ENCODE data around the gene OAS3.
"Not testable (repeated sequence)": the region's sequence is repeated elsewhere in the genome, so short reads cannot be mapped to it uniquely, and the experiment has no call there.

Gene OAS3

DNA sequence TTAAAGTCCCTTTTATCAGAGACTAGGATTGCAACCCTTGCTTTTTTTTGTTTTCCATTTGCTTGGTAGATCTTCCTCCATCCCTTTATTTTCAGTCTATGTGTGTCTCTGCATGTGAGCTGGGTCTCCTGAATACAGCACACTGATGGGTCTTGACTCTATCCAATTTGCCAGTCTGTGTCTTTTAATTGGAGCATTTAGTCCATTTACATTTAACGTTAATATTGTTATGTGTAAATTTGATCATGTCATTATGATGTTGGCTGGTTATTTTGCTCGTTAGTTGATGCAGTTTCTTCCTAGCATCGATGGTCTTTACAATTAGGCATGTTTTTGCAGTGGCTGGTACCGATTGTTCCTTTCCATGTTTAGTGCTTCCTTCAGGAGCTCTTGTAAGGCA, 18.9 kb downstream of the OAS3 start:
- DNase-seq (ENCODE audit: low spot score) = not testable (repeated sequence)

- no peak for DNase-seq (ENCODE audit: low spot score)
These were observed 22.8 kb downstream of the OAS3 start for GRCh38 chr12:112961074-112961473.

DNA sequence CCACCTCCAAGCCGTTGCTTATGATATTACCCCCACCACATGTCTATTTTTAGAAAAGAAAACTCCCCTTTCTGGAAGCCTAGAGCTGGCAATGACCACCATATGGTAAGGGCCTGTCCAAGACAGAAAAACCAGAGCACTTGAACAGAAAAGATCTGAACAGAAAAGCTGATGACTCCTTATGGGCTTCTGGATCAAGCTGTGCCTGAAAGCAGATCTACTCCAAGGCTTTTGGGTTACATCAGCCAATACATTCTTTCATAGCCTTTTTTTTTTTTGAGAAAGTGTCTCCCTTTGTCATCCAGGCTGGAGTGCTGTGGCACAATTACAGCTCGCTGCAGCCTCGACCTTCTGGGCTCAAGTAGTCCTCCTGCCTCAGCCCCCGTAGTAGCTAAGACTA, 23.3 kb downstream of the OAS3 start:
- no peak for DNase-seq (ENCODE audit: low spot score)

GRCh38 chr12:112962561-112962960, 24.3 kb downstream of the OAS3 start:
- DNase-seq (ENCODE audit: low spot score) = no peak

GRCh38 chr12:112963227-112963861, 25.1 kb downstream of the OAS3 start:
- peak; percentile 7 for DNase-seq (ENCODE audit: low spot score)

DNA sequence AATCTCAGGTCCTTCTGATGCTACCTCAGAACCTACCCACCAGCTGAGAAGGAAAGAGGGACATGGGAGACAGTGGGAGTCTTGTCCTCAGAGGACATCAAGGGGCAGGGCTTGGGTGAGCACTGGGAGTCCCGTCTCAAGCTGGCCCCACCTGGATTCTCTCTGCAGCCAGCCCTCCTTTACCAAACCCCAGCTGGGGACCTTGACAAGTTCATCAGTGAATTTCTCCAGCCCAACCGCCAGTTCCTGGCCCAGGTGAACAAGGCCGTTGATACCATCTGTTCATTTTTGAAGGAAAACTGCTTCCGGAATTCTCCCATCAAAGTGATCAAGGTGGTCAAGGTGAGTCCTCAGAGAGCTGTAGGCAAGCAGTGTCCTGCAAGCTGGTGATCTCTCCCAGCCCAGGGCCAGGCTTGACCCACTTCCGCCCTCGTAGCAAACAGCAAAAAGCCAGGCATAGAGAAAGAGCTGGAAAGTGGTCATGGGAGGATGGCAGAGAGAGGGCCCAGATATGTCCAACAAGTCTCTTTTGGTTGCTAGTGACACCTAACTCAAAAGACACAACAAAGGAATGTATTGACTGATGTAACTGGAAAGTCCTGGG, 25.9 kb downstream of the OAS3 start:
- DNase-seq (ENCODE audit: low spot score) = no peak

DNA sequence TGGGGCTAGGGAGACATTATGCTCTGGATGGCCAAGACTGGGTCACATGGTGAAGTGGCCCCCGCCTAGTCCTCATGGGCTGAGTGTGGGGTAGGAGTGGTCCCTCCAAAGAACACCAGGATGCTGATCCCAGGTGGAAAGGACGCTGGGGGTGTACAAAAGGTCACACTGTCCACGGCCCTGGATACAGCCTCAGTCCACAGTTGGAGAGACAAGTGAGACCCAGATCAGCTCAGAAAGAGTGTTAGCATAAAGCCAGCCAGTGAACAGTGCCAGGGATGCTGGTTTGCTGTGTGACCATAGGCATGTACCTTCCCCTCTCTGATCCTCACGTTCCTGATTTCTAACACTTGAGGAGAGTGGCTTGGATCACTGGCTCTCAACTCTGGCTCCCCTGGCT, 26.6 kb downstream of the OAS3 start:
- DNase-seq (ENCODE audit: low spot score) = no peak

GRCh38 chr12:112965643-112966042, 27.4 kb downstream of the OAS3 start:
- DNase-seq (ENCODE audit: low spot score) = no peak

DNA sequence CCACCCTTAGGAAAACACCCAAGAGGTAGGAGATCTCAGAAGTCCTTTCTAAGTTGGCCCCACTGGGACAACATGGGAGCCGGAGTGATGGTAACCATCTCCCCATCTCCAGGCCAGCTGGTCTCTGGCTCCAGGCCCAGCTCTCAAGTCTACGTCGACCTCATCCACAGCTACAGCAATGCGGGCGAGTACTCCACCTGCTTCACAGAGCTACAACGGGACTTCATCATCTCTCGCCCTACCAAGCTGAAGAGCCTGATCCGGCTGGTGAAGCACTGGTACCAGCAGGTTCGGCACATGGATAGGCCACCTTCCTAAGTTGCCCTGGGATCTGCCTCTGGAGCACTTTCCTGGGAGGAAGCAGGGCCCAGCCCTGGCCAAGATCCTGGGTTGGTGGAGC, 29.0 kb downstream of the OAS3 start:
- no peak for DNase-seq (ENCODE audit: low spot score)

- DNase-seq (ENCODE audit: low spot score) = no peak
These were observed 29.6 kb downstream of the OAS3 start for GRCh38 chr12:112967858-112968257.

DNA sequence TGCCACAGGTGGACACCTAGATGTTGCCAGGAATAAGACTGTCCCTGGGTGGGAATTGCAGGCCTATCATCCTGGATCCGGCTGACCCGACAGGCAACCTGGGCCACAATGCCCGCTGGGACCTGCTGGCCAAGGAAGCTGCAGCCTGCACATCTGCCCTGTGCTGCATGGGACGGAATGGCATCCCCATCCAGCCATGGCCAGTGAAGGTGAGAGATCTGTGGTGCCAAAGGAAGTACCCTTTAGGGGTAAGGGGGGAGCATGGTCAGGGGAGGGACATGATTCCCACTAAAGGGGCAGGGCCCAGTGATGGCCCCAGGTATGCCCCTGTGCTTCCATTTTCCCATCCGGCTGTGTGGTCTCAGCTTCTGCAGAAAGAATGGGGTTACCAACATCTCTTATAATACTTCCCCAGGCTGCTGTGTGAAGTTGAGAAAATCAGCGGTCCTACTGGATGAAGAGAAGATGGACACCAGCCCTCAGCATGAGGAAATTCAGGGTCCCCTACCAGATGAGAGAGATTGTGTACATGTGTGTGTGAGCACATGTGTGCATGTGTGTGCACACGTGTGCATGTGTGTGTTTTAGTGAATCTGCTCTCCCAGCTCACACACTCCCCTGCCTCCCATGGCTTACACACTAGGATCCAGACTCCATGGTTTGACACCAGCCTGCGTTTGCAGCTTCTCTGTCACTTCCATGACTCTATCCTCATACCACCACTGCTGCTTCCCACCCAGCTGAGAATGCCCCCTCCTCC, 31.5 kb downstream of the OAS3 start:
- no peak for DNase-seq (ENCODE audit: low spot score)

DNA sequence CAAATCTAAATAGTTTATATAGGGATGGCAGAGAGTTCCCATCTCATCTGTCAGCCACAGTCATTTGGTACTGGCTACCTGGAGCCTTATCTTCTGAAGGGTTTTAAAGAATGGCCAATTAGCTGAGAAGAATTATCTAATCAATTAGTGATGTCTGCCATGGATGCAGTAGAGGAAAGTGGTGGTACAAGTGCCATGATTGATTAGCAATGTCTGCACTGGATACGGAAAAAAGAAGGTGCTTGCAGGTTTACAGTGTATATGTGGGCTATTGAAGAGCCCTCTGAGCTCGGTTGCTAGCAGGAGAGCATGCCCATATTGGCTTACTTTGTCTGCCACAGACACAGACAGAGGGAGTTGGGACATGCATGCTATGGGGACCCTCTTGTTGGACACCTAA, 32.1 kb downstream of the OAS3 start:
- DNase-seq (ENCODE audit: low spot score) = no peak

GRCh38 chr12:112971248-112971647, 33.0 kb downstream of the OAS3 start:
- DNase-seq (ENCODE audit: low spot score) = no peak

DNA sequence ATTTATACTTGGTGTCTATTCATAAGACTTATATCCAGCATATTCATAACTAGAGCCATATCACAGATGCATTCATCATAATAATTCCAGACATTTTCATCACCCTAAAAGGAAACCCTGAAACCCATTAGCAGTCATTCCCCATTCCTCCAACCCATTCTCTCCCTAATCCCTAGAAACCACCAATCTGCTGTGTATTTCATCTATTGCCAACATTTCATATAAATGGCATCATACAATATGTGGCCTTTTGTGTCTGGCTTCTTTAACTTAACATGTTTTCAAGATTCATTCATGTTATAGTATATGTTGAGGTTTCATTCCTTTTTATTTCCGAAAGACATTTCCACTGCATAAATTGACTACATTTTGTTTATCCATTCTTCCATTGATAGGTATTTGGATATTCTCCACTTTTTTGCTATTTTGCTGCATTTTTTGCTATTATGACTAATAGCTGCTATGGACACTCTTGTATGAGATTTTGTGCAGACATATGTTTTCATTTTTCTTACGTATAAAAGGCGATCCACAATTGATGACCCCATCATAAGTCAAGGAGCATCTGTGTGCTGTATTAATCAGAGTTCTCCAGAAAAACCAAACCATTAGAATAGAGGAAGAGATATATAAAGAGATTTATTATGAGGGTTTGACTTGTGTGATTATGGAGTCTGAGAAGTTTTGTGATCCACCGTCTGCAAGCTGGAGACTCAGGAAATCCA, 34.9 kb downstream of the OAS3 start:
- no peak for DNase-seq (ENCODE audit: low spot score)

GRCh38 chr12:112973818-112974231, 35.6 kb downstream of the OAS3 start:
- DNase-seq (ENCODE audit: low spot score) = no peak

- no peak for DNase-seq (ENCODE audit: low spot score)
These were observed 36.6 kb downstream of the OAS3 start for GRCh38 chr12:112974904-112975303.

DNA sequence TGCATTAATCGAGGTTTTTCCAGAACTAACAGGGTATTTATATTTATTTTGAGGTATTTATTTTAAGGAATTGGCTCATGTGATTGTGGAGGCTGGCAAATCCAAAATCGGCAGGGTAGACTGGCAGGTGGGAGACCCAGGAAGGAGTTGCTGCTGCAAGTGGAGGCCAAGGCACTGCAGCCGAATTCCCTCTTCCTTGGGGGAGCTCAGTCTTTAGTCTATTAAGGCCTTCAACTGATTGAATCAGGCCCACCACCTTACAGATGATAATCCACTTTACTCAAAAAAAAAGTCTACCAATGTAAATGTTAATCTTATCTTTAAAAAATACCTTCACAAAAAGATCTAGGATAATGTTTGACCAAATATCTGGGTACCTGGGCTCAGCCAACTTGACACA, 38.9 kb downstream of the OAS3 start:
- DNase-seq (ENCODE audit: low spot score) = no peak

DNA sequence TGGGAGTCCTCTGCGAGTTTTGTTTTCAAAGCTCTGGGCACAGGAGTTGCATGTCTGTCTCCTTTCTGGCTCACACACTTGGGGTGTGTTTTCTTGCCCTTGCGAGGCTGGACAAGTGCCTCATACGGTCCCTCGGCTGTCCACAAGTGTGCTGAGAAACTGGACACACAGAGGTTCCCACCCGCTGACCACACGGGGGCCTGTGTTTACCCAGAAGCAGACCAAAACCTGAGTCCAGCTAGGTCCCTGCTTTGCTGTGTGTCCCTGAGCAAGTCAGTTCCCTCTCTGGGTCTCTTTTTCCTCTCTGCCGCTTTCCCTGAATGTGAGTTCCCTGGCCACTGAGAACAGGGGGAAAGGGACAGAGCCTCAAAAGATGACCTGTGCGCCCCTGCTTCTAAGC, 39.4 kb downstream of the OAS3 start:
- no peak for DNase-seq (ENCODE audit: low spot score)

DNA sequence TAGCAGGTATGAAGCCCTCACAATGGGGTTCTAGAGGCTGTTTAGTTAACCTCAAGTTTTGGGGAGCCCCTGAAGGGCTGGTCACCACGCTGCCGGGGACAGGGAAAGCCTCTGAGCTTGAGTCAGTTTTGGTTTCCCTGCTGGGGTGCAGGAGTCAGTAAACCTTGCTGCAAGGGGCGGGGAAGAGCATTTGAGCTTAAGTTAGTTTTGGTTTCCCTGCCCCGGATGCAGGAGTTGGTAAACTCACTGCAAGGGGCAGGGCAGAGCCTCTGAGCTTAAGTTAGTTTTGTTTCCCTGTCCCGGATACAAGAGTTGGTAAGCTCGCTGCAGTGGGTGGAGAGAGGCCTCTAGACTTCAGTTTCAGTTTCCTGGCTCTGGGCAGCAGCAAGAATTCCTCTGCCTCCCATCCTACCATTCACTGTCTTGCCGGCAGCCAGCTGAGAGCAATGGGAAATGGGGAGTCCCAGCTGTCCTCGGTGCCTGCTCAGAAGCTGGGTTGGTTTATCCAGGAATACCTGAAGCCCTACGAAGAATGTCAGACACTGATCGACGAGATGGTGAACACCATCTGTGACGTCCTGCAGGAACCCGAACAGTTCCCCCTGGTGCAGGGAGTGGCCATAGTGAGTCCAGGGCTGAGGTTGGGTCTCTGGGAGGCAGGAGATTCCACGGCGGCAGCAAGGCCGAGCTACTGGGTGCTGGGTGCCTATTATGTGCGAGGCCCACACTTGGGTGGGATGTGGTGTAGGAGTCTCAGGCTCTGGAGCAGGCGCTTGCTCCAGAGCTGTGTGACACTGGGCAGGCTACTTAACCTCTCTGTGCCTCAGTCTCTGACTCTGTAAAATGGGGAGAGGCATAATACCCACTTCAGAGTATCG, 40.1 kb downstream of the OAS3 start, which contains the start of gene OAS2:
TSS of gene OAS2 (plus strand) at position 357 of the 878 bp plus-strand sequence. CDS start at position 447, 90 bp downstream.
- peak; percentile 42 for DNase-seq (ENCODE audit: low spot score)

DNA sequence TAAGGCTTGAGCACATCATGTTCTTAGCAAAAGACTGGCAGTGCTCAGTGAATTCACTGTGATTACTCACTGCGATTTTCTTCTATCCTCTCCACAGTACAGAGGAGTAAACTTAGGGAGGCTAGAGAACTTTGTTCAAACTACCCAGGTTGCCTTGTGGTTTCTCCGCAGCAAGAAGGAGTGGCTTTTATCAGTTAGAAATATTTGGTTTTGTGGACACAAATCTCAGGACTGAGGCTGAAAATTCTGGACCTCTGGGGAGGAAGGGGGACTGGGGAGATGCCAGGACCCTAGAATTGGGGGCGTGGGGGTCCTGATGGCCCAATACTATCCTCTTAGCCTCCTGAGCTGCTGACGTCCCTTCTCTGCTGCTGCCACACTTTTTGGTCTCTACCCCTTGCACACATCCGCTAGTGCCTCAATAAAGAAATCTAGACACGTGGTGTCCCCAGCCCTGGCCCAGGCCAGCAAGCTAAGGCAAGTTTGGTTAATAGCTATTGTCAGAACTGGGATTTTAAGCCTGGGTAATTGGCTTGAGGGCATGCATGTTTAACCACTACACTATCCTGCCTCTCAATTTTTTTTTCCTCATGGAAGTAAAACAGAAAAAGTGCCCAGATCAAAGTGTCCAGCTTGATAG, 40.9 kb downstream of the OAS3 start:
- DNase-seq (ENCODE audit: low spot score) = no peak

Data from putamen (tissue), 1 donor.